ENCODE data around the gene MATN1.
A peak's percentile ranks its signal among the peaks of the same experiment; 100 is the strongest.
"Not testable (repeated sequence)": the region's sequence is repeated elsewhere in the genome, so short reads cannot be mapped to it uniquely, and the experiment has no call there.

MATN1 gene

DNA sequence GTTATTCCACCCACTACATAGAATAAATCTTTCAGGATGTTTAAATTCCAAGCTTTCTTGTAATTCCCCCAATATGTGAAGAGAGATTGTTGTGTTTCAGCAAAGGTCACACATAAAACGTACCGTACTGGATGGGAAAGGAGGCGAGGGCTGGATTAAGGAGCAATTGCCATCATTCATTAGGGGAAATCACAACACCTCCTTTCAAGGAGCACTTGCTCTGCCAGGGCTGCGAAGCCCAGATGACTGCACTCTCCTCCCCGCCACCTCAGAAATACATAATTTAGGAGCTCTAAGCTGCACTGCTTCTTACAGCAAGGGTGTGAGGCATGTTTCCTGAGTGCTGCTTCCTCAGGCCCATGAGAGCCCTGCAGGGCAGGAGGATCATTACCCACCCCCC lies 29.6 kb downstream of the MATN1 start:
- no peak for DNase-seq

DNA sequence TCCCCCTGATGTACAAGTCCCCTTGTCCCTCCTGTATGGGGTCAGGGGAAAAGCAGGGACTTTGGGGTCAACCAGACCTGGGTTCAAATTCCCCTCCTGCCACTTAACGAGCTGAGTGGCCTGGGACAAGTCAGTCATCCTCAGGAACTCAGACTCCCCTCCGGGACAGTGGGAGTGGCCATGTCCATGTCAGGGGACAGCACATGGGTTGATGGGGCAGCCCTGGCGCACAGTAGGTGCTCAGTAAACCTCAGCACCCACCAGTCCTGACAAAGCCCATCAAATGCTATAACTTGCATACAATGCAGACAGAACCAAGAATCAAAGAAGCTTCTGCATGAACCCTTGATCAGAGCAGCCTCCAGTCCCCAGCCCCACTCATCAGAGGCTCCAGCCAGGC lies 30.0 kb downstream of the MATN1 start:
- no peak for DNase-seq

DNA sequence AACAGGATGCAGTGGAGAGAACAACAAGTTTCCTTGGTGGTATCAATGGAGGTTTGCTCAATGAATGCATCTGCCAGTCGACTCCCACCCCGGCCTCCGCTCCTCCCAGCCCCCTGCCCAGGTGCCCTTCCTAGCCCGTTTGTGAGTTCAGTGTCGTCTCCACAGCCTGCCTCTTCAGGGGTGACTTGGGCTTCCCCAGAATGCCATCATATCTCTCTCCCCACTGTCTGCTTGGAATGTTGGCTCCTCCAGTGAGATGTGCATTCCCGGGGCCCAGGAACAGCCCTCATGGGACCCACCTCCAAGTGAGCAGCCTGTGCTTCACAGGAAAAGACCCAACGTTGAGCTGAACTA lies 30.5 kb downstream of the MATN1 start:
- no peak for DNase-seq

DNA sequence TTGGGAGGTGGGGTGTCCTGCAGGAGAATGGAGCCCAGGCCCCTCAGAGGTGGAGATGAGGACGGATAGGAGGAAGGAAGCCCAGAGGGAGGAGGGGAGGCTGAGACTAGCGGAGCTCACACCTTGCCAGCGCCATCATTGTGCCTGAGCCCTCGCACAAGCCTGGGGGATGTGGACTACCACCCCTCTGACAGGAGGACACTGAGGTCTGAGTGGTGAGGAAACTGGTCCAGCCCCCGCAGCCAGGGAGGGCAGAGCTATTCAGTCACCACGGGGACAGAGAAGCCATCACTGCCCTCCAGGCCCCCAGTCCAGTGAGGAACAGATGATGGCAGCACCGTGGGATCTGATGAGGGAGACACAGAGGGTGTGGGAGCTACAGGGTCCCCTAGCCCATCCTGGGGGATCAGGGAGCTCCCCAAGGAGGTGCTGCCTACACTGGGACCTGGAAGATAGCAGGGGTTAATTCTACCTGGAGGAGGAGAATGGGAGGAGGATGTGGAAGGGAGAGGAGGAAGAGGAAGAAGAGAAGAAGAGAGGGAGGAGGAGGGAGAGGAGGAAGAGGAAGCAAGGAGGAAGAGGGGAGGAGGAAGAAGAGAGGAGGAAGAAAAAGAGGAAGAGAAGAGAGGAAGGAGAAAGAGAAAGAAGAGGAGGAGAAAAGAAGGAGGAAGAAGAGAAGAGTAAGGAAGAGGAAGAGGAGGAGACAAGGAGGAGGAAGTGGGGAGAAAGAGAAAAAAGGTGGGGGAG lies 31.0 kb downstream of the MATN1 start:
- DNase-seq: no peak

DNA sequence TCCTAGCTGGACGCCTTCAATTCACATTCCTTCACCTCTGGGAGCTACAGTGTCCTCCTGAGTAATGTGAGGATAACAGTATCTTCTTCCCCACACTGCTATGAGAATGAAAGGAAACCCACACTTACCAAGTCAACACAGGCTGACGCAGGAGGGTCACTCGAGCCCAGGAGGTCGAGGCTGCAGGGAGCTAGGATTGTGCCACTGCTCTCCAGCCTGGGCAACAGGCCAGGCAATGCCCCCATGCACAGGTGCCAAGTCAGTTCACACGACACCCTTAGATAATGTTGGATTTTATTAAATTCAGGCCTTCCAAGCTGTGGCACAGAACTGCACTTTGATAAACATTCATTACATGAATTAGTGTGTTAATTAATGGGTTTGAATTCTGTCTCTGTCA lies 31.9 kb downstream of the MATN1 start:
- DNase-seq: no peak

DNA sequence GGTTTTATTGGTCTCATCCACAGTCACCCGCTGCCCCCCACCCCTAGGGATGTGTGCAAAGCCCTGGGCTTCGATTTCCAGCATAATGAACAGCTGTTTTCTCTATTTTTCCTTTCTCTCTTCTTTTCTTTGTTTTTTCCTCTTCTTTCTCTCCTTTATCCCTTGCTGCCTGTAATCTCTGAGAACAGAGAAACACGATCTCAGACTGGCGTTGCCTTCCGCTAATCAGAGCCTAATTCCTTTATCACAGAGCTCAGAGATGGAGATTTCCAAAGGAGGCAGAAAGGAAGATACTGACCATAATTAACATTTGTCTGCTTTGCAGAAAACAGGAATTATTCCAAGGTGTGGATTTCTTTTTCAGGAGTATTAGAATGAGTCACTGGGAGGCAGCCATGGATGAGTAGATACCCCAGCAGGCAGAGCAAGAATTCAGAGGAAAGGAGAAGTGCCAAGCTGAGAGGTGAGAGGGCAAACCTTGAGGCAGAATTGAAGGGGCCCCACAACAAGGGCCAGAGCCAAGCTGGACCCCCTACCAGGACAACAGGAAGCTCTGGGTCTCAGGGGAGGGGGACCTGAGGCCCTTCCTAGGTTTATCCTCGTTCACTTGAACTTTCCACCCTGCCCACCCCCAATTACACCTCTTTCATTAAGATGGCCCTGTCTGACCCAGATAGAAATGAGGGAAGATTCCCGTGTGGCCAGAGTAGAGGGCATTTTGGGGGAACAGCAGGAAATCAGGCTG lies 33.3 kb downstream of the MATN1 start:
- DNase-seq: no peak

DNA sequence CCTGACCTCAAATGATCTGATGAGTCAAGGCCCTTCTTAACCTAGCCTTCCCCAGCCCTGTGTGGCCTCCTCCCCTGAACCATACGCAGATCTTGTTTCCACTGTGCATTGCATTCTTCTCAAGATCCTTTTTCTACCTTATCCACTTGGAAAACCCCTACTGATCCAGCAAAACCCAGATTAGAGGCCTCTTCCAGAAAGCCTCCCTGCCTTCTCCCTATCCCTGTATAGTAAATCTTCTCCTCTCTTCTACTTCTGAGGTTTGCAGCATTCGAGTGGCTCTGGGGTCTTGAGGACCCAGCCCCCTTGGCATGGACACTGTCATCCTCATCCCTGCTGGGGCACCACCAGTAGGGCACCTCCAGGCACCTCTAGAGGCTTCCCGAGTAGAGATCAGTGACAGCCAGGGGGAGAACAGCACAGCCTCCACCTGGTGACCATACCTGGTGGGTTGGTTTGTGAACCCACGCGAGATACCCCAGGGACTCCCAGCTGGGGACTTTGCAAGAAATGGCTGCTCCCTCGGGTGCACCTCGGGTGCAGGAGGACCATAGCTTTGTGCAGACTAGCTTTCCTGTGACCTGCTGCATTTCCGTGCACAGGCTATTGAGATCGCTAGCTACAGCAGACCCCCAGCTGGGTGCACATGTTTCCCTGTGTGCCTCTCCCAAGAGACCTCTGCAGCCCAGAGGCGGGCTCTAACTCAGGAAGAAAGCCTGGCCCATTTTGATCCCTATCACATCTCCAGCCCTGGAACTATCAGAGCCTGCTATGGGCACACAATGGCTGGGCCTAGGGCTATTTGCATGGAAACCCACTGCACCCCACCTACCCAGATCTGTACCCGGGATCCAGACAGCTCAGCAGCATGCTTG lies 34.2 kb downstream of the MATN1 start:
- no peak for DNase-seq

DNA sequence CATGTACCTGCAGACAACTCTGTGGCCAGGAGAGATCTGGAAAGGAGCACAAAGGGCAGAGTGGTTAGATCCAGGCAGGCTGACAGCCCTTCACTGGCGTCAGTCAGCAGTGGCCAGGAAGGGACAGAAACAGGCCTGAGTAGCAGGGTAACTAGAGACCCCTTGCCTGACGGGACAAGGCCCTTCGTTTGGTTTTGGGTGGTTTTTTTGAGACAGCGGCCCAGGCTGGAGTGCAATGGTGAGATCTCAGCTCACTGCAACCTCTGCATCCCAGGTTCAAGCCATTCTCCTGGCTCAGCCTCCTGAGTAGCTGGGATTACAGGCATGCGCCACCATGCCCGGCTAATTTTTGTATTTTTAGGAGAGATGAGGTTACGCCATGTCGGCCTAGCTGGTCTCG lies 34.9 kb downstream of the MATN1 start:
- DNase-seq: not testable (repeated sequence)

DNA sequence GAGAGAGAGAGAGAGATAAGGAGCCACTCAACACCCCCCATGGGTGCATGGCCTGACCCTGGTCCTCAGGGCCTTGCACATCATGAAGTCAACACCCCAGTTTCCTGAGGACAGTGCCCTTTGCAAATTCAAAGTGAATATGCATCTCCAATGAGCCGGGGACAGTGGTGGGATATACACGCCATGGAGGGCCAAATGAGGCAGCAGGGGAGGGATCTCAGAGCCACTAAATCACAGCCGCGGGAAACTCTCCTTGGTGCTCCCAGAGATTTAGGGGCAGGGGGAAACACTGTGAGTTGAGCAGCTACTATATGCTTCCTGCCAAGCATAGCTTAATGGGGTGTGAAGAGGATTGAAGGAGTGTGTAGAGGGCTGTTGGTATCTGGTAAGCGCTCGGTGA lies 35.5 kb downstream of the MATN1 start:
- no peak for DNase-seq

DNA sequence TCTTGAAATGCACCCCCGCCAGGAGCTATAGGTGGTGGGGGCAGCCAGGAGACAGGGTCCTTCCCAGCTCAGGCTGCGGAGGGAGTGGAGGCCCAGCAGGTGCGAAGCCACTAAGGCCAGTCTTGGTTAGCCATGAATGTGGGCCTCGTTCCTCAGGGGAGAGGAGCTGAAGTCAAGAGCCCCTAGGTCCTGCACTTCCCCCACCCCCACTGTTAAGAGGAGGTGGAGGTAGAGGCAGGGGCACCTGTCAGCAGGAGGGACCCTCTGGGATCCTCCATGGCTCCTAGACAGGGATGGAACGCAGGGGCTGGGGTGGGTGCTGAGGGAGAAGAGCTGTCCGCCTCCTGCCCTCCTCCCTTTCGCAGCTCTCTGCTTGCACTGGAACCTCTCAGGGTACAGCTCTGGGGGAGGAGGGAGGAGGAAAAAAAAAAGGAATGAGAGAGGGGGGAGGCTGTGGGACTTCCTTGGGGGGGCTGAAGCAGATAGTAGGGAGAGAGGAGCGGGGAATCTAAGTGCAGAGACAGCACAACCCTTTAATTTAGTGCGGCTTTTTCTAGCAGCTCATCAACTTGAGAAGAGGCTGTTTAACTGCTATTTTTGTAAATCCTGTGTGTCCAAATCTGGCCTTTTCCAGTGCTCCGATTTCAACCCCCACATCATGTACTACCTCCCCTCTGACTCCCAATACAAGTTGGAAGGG lies 37.0 kb downstream of the MATN1 start:
- no peak for DNase-seq

DNA sequence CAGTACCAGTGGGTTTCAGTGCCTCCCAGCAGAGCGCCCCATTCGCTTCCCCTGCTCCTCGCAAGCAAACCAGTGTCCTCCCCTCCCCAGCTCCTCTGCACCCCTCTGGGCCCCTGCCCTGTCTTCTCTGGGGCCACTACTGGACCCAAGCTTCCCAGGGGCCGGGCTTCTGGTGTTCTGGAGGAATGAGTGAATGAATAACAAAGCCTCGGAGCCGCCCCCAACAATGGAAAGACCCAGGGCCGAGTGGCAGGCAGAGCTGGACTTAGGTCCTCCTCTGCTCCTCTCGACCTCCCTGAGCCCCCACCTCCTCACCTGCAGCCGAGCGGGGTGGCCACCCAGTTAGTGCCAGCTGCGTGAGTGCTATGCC lies 37.6 kb downstream of the MATN1 start:
- DNase-seq: no peak

DNA sequence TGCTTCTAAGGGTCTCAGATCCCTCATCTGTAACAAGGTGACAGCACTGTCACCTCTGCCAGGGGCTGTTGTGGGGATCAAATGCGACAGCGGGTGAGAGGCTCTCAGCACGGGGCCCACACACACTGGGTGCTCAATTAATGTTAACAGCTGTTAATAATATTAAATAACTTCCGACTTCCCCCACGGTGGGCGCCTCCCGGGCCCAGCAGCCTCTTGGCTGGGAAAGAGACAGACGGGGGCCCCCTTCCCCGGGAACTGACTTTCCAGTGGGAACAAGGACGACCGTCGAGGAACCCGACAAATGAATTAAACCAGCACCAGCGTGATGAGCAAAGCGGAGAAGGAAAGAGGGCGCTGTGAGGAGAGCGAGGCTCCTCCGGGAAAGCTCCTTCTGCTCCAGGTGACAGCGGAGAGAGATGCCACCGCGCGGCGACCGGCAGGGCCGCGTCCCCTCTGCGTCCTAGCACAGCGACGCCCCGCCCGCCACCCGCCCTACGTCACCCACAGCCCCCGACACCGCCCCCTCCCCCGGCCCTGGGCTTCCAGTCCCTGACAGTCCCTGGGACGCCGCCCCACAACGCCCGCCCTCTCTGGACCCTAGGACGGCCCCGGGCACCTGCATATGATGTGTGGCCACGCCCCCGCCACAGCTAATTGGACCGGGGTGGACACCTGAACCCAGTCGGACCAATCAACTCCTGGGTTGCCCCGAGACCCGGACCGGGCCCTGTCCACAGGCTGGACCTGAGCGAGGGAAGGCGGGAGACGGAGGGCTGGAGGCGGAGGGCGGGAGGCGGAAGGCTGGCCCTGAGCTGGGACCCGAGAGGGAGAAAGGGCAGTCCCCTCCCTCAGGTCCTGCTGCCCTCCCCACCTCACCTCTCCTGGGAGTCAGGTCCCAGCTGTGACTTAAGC lies 38.2 kb downstream of the MATN1 start:
- DNase-seq: peak in 1 of 2 experiments; percentile 11

DNA sequence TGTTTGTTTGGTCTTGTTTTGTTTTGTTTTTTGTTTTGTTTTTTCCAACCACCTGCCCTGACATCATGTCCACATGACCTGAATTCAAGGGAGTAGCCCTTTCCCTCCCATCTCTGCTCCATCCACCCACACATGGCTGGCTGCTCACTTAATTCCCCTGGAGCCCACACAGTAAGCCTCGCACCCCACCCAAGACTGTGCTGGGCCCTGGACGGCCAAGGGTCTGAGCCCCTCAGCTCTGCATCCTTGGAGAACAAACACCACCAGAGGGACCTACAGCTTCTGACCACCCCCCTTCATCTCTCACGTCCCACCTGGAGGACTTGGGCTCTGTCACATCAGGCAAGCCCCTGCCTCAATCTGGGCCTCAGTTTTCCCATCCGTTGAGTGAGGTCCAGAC lies 39.1 kb downstream of the MATN1 start:
- no peak for DNase-seq

DNA sequence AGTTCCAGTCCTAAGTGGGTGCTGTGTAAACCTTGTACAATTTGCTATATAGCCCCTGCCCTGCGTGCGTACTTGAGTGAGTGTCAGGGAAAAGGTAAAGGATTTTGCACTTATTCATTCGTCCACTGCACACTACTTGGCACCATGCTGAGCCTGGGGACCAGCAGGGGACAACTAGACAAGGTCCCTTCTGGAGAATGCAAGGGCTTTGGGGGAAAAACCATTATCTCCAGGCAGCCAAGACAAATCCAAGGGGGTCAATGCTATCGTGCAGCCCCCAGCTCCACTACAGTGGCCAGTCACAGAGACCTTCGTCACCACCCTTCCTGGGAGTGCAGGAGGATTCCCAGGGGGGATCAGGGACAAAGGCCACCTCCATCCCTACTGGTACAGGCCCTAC lies 39.7 kb downstream of the MATN1 start:
- DNase-seq: no peak

DNA sequence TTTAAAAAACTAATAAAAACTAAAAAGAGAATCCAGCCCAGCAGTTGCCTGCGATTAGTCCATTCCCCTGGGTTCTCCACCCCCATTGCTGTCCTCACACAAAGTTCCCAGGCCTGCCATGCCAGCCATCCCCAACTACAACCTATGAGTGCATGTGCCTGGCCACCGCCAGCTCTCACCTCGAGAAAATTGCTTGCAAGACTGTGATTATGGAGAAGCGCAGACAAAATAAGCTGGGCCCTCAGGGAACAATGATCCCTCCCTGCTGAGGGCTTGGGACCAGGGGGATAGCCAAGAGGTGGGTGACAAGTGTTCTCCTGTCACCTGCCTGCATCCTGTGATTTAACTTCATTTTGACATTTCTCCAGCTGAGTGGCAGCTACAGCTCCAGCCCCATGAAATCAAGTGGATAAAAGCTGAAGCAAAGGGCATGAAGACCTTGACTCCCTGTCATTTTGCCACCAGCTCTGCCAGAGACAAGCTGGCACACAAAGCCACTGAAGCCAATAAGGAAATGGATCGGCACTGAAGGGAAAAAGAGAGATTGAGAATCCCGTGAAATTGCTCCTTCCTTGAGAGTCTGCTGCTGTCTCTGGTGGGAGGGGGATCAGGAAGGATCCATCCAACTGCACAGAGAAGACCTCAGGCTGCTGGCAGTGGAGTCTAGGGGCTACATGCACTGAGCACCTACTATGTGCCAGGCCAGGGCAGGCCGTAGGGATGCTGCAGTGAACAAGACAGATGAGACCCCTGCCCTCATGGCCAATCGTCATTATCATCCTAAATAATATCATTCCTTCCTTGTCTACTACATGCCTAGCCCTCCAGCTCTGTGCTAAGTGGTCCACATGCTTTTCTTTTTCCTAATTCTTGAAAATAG lies 40.7 kb downstream of the MATN1 start:
- no peak for DNase-seq

DNA sequence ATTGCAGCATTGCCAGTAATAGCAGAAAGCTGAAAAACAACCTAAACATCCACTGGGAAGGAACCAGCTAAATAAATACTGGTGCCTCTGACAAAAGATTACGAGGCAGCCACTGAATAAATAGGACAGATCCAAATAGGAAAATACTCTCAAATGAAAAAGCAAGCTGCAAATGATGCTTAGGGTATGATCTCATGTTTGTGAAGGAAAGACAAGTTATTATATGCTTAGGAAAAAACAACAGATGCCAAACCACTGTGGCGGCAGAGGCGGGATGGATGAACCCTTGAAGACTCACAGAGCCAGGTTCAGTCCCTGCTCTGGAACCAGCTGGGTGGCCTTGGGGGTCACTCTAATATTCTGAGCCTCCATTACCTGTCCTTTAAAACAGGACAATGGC lies 41.6 kb downstream of the MATN1 start:
- no peak for DNase-seq

DNA sequence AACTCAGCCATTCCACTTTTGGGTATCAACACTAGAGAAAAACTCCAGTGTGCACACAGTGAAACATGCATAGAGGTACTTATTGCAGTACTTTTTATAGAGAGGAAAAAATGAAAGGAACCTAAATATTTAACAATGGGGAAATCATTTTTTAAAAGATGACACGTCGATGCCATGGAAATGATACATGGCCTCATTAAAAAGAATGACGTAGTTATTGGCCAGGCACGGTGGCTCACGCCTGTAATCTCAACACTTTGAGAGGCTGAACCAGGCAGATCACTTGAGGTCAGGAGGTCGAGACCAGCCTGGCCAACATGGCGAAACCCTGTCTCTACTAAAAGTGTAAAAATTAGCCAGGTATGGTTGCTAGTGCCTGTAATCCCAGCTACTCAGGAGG lies 42.5 kb downstream of the MATN1 start:
- no peak for DNase-seq

DNA sequence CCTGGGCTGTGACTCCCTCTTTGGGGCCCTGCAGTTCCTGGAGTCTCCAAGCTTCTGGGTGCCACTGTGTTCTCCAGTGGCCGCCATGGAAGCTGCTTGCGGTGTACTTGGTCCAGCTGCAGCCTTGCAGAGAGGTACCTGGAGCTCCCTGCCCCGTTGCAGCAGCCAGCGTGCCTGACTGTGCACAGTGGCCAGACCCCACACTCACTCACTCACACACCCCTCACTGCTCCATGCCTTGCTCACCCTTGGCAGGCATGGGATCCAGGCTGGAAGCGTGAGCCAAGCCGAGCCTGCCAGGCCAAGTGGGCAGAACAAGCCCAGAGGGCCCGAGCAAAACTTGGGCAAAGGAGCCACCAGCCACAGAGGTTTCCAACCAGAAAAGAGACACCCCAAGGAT lies 43.0 kb downstream of the MATN1 start:
- DNase-seq: no peak

DNA sequence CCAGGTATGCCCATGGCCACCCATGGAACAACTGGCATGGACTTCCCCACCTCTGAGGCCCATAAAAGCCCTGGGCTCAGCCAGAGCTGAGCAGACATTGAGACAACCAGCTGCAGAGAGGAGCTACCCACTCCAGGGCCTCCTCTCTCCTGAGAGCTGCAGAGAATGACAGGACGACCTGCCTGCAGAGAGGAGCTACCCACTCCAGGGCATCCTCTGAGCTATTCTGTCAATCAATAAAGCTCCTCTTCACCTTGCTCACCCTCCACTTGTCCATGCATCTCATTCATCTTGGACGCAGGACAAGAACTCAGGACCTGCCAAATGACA lies 43.4 kb downstream of the MATN1 start:
- no peak for DNase-seq

DNA sequence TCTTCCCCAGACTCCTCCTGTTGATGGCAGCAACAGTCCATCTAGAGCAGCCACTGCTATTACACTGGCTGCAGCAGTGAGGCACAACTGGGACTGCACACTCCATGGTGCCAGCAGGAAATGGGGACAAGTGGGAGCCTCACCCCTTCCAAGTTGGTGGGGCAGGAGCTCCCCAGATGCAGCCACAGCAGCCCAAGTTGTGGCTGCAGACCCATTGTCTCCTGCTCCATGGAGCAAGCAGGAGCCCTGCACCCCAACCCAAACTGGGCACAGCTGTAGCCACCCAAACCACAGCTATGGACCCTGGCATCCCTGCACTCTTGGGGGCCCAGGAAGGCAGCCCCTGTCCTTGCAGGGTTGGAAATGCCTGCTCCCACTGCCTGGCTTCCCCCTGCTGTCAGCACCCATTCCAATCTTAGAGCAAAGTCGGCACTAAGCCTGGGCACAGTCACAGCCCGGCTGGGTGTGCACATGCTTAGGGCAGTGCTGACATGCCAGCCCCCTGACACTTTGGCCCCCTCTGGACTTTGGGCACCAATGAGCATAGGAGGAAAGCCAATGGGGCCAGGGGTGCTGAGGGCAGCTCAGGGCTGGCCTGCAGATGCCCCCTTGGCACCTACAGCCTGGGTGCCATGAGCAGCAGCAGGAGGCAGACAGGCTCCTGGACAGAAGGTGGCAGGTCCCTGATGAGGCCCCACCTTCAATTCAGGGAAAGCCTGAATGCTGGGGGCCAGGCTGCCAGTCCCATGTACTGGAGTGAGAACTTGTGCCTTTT lies 44.0 kb downstream of the MATN1 start:
- no peak for DNase-seq
